H9 (cell line): ENCODE measurements around the gene DIP2A. TPM values are rescaled to one million over a fixed set of nuclear protein-coding genes. Genes with fewer than 3 reads are reported as not detected.

Experiments used
- DNase-seq: peaks from one replicate; pipeline ENCODE4 v3.0.0-alpha.2; 2017
- H2AFZ ChIP-seq: one replicate; pipeline ENCODE4 v1.6.1; 2013; ENCODE audit warnings: mild to moderate bottlenecking, low read length, control low read depth, moderate library complexity
- H2AK5ac ChIP-seq: 2 replicates; pipeline ENCODE4 v1.6.1; 2013; ENCODE audit warnings: low read length, control low read depth, mixed read lengths; ENCODE audit not compliant: insufficient read length
- H2BK120ac ChIP-seq: one replicate; pipeline ENCODE4 v1.6.1; 2013; ENCODE audit warnings: low read depth, mild to moderate bottlenecking, low read length, control low read depth, inconsistent platforms; ENCODE audit not compliant: poor library complexity, severe bottlenecking
- H2BK12ac ChIP-seq: 2 replicates; pipeline ENCODE4 v1.6.1; 2013; ENCODE audit warnings: low read length, control low read depth, mixed read lengths, low read depth; ENCODE audit not compliant: insufficient read length
- H2BK15ac ChIP-seq: 2 replicates; pipeline ENCODE4 v1.6.1; 2013; ENCODE audit warnings: low read depth, low read length, control low read depth
- H2BK20ac ChIP-seq: one replicate; pipeline ENCODE4 v1.6.1; 2013; ENCODE audit warnings: low read depth, mild to moderate bottlenecking, low read length, control low read depth, inconsistent platforms; ENCODE audit not compliant: poor library complexity, severe bottlenecking
- H2BK5ac ChIP-seq: 2 replicates; pipeline ENCODE4 v1.6.1; 2013; ENCODE audit warnings: low read length, control low read depth, mixed read lengths; ENCODE audit not compliant: insufficient read length
- H3K14ac ChIP-seq: 2 replicates; pipeline ENCODE4 v1.6.1; 2013; ENCODE audit warnings: low read length, control low read depth; ENCODE audit not compliant: insufficient read depth
- H3K18ac ChIP-seq: 2 replicates; pipeline ENCODE4 v1.6.1; 2013; ENCODE audit warnings: low read depth, mild to moderate bottlenecking, mixed read lengths, low read length, control low read depth; ENCODE audit not compliant: insufficient read length
- H3K23ac ChIP-seq: 2 replicates; pipeline ENCODE4 v1.6.1; 2013; ENCODE audit warnings: low read length, control low read depth, mixed read lengths, low read depth; ENCODE audit not compliant: insufficient read length
- H3K23me2 ChIP-seq: 2 replicates; pipeline ENCODE4 v1.6.1; 2013; ENCODE audit warnings: low read depth, mild to moderate bottlenecking, mixed read lengths, low read length, control low read depth; ENCODE audit not compliant: insufficient read length, poor library complexity, severe bottlenecking
- H3K27ac ChIP-seq: 2 replicates; pipeline ENCODE4 v1.5.1; 2013; ENCODE audit warnings: low read length, control low read depth, mixed read lengths, low read depth; ENCODE audit not compliant: insufficient read length
- H3K27me3 ChIP-seq: 2 replicates; pipeline ENCODE4 v1.6.1; 2013; ENCODE audit warnings: low read length, control low read depth, inconsistent platforms; ENCODE audit not compliant: insufficient read depth
- H3K4ac ChIP-seq: 2 replicates; pipeline ENCODE4 v1.6.1; 2013; ENCODE audit warnings: low read depth, mild to moderate bottlenecking, control low read depth, inconsistent platforms, low read length, moderate library complexity
- H3K4me1 ChIP-seq: 2 replicates; pipeline ENCODE4 v1.6.1; 2013; ENCODE audit warnings: low read length, control low read depth, inconsistent platforms; ENCODE audit not compliant: insufficient read depth
- H3K4me2 ChIP-seq: 2 replicates; pipeline ENCODE4 v1.6.1; 2013; ENCODE audit warnings: low read length, control low read depth, mixed read lengths; ENCODE audit not compliant: insufficient read length, insufficient read depth
- H3K56ac ChIP-seq: 2 replicates; pipeline ENCODE4 v1.6.1; 2013; ENCODE audit warnings: low read depth, mild to moderate bottlenecking, mixed read lengths, low read length, control low read depth; ENCODE audit not compliant: insufficient read length
- H3K79me1 ChIP-seq: 2 replicates; pipeline ENCODE4 v1.6.1; 2013; ENCODE audit warnings: low read depth, mild to moderate bottlenecking, moderate library complexity, low read length, control low read depth, inconsistent platforms; ENCODE audit not compliant: insufficient read depth, poor library complexity, severe bottlenecking
- H3K79me2 ChIP-seq: 2 replicates; pipeline ENCODE4 v1.6.1; 2013; ENCODE audit warnings: low read length, control low read depth, inconsistent platforms; ENCODE audit not compliant: insufficient read depth
- H3K9ac ChIP-seq: 2 replicates; pipeline ENCODE4 v1.6.1; 2013; ENCODE audit warnings: low read length, control low read depth, mixed read lengths; ENCODE audit not compliant: insufficient read length; ENCODE audit errors: extremely low read depth
- H3K9me3 ChIP-seq: one replicate; pipeline ENCODE4 v1.6.1; 2013; ENCODE audit warnings: low read depth, low read length, inconsistent platforms; ENCODE audit not compliant: control insufficient read depth
- H3T11ph ChIP-seq: one replicate; pipeline ENCODE4 v1.6.1; 2013; ENCODE audit warnings: mild to moderate bottlenecking, low read length, control low read depth, inconsistent platforms
- H4K20me1 ChIP-seq: one replicate; pipeline ENCODE4 v1.6.1; 2013; ENCODE audit not compliant: control insufficient read depth, insufficient read length, insufficient read depth
- H4K5ac ChIP-seq: 2 replicates; pipeline ENCODE4 v1.6.1; 2013; ENCODE audit warnings: low read depth, mild to moderate bottlenecking, mixed read lengths, low read length, control low read depth; ENCODE audit not compliant: insufficient read length
- H4K8ac ChIP-seq: replicated peaks from 2 replicates; pipeline ENCODE4 v1.6.1; 2013; ENCODE audit warnings: low read length, control low read depth, mixed read lengths, low read depth; ENCODE audit not compliant: insufficient read length
- H4K91ac ChIP-seq: 2 replicates; pipeline ENCODE4 v1.6.1; 2013; ENCODE audit warnings: low read depth, mild to moderate bottlenecking, moderate library complexity, mixed read lengths, low read length, control low read depth; ENCODE audit not compliant: insufficient read length
- H3K27ac Mint-ChIP-seq, 3 experiments: 2 replicates in 2 of 3; 3 replicates in 1 of 3; pipeline ENCODE4 v1.8.0; 2020 to 2021; ENCODE audit warnings: mixed read lengths in 3 of 3, mild to moderate bottlenecking in 1 of 3, moderate library complexity in 1 of 3
- H3K27me3 Mint-ChIP-seq: 2 replicates; pipeline ENCODE4 v1.8.0; 2021; ENCODE audit warnings: low read depth, mild to moderate bottlenecking, moderate library complexity, mixed read lengths
- H3K36me3 Mint-ChIP-seq, 3 experiments: 2 replicates in 2 of 3; 3 replicates in 1 of 3; pipeline ENCODE4 v1.8.0; 2020 to 2021; ENCODE audit warnings: low read depth in 3 of 3, mixed read lengths in 3 of 3; ENCODE audit not compliant: insufficient read depth in 1 of 3
- H3K4me1 Mint-ChIP-seq, 2 experiments: 2 replicates each; pipeline ENCODE4 v1.8.0; 2020; ENCODE audit warnings: mixed read lengths in 2 of 2
- H3K4me3 Mint-ChIP-seq, 2 experiments: 2 replicates in 1 of 2; 3 replicates in 1 of 2; pipeline ENCODE4 v1.8.0; 2020 to 2021; ENCODE audit warnings: mild to moderate bottlenecking in 2 of 2, mixed read lengths in 2 of 2, moderate library complexity in 1 of 2
- H3K9me3 Mint-ChIP-seq, 2 experiments: 2 replicates in 1 of 2; 3 replicates in 1 of 2; pipeline ENCODE4 v1.8.0; 2020; ENCODE audit warnings: mild to moderate bottlenecking in 2 of 2, mixed read lengths in 2 of 2, moderate library complexity in 1 of 2
- CTCF ChIP-seq: fragments of 200-600 bp; sonication (generic); conservative IDR thresholded peaks from 3 replicates; pipeline ENCODE4 v1.8.0; 2021; ENCODE audit warnings: antibody characterized with exemption, mild to moderate bottlenecking
- WGBS: extraction: QIAGEN DNeasy Blood & Tissue Kit; methylation state at CpG from one replicate; pipeline ENCODE4 v1.1.7; 2013; ENCODE audit warnings: missing lambda C conversion rate, low lambda C conversion rate, mixed read lengths; ENCODE audit not compliant: insufficient read length; ENCODE audit errors: extremely low coverage; 5-methylcytosine and 5-hydroxymethylcytosine counted together
- total RNA-seq: library from RNA; stranded (reverse); gene quantifications from 2 replicates; pipeline ENCODE4 v1.2.1, GENCODE V29; 2021

DIP2A gene
- total RNA-seq, 1 experiment from 2014 or later = 25.2 TPM

DNA sequence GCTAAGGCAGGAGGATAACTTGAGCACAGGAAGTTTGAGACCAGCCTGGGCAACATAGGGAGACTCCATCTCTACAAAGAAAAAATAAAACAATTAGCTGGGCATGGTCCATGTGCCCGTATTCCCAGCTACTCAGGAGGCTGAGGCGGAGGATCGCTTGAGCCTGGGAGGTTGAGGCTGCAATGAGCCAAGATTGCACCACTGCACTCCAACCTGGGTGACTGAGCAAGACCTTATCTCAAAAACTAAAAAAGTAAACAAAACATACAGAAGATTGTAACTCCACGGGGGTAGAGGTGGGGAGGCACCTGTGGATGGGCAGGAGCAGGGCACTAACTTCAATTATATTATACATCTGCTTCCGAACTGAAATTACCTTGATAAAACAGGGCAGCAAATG lies 141.6 kb downstream of the DIP2A start:
- peak overlapping the region in 1 of 3 experiments; percentile 59; a peak in 1 of 7 replicates for H3K27ac Mint-ChIP-seq
- H3K4me1 ChIP-seq = no peaks in the 10 kb centered on the region
- no peak overlapping the region for H2BK20ac ChIP-seq
- no peaks in the 10 kb centered on the region for H3K23me2 ChIP-seq
- H2BK12ac ChIP-seq = no peak overlapping the region
- no peak overlapping the region for H3K4ac ChIP-seq
- H3K9me3 Mint-ChIP-seq = peaks cover 0 to under 1% of the 10 kb centered on the region in 2 experiments; a peak in 1 of 5 replicates
- H2BK120ac ChIP-seq = no peak overlapping the region
- H3K4me1 Mint-ChIP-seq = peaks cover 14 to 29% of the 10 kb centered on the region in 2 experiments
- H3K23ac ChIP-seq = no peak overlapping the region
- H3K18ac ChIP-seq = no peak overlapping the region
- H2AK5ac ChIP-seq = no peak overlapping the region
- H3K79me2 ChIP-seq = no peaks in the 10 kb centered on the region
- H3K27me3 ChIP-seq = no peaks in the 10 kb centered on the region
- no peak overlapping the region for H3K4me3 Mint-ChIP-seq
- H4K5ac ChIP-seq = no peak overlapping the region
- H3K9me3 ChIP-seq = peaks cover 5% of the 10 kb centered on the region
- H3K4me2 ChIP-seq = no peak overlapping the region
- H4K8ac ChIP-seq = no peak overlapping the region
- H3K27me3 Mint-ChIP-seq = no peaks in the 10 kb centered on the region
- no peak overlapping the region for H3K56ac ChIP-seq
- no peak overlapping the region for H3T11ph ChIP-seq
- no peak overlapping the region for H3K9ac ChIP-seq
- H4K20me1 ChIP-seq = no peaks in the 10 kb centered on the region
- no peak overlapping the region for H2BK5ac ChIP-seq
- H3K14ac ChIP-seq = no peak overlapping the region
- H3K27ac ChIP-seq = no peak overlapping the region
- H2AFZ ChIP-seq = no peak overlapping the region
- H4K91ac ChIP-seq = no peak overlapping the region
- no peak for DNase-seq
- no CpG with 5 or more reads among the region's 5 CpGs for WGBS
- no peak overlapping the region for H2BK15ac ChIP-seq
- H3K79me1 ChIP-seq = no peaks in the 10 kb centered on the region
- no peaks in the 10 kb centered on the region; a peak in 2 of 7 replicates for H3K36me3 Mint-ChIP-seq
- no peak for TF ChIP-seq CTCF
